ENCODE data around the gene BMS1.
"Not testable (repeated sequence)": the region's sequence is repeated elsewhere in the genome, so short reads cannot be mapped to it uniquely, and the experiment has no call there.

The BMS1 gene

GRCh38 chr10:42782446-42783180 is at the start of gene BMS1:
TSS of gene BMS1 (plus strand) at chr10:42782795. CDS start at chr10:42784395, 1,600 bp downstream.
- DNase-seq, result peak; percentile 69 to 81 (median 70)

- no peak for DNase-seq
Measured at GRCh38 chr10:42734536-42734935, 48.1 kb upstream of the BMS1 start.

GRCh38 chr10:42738679-42739078 is 43.9 kb upstream of the BMS1 start:
- DNase-seq, result no peak

GRCh38 chr10:42741536-42741935 is 41.1 kb upstream of the BMS1 start:
- DNase-seq, result not testable (repeated sequence)

- DNase-seq, result no peak
Measured at GRCh38 chr10:42743697-42744096, 38.9 kb upstream of the BMS1 start.

- no peak for DNase-seq
Measured at GRCh38 chr10:42744134-42744701, 38.4 kb upstream of the BMS1 start.

- peak; percentile 15 to 61 (median 39) for DNase-seq
Measured at GRCh38 chr10:42753126-42753506, 29.5 kb upstream of the BMS1 start.

GRCh38 chr10:42753507-42754154 is 29.0 kb upstream of the BMS1 start:
- DNase-seq, result no peak

- no peak for DNase-seq
Measured at GRCh38 chr10:42754155-42755027, 28.2 kb upstream of the BMS1 start.

- no peak for DNase-seq
Measured at GRCh38 chr10:42755028-42755451, 27.6 kb upstream of the BMS1 start.

GRCh38 chr10:42755556-42756093 is 27.0 kb upstream of the BMS1 start:
- DNase-seq, result no peak

GRCh38 chr10:42767906-42768305 is 14.7 kb upstream of the BMS1 start:
- DNase-seq, result no peak

GRCh38 chr10:42768581-42769152 is 13.9 kb upstream of the BMS1 start:
- DNase-seq, result no peak

- DNase-seq, result no peak
Measured at GRCh38 chr10:42769173-42769572, 13.4 kb upstream of the BMS1 start.

- no peak for DNase-seq
Measured at GRCh38 chr10:42769673-42770072, 12.9 kb upstream of the BMS1 start.

GRCh38 chr10:42776681-42777080 is 5.9 kb upstream of the BMS1 start:
- no peak for DNase-seq

- no peak for DNase-seq
Measured at GRCh38 chr10:42780456-42780855, 2.1 kb upstream of the BMS1 start.

- DNase-seq, result no peak
Measured at GRCh38 chr10:42781893-42782445, 626 bp upstream of the BMS1 start.

GRCh38 chr10:42783181-42783549 is 570 bp downstream of the BMS1 start:
- no peak for DNase-seq

GRCh38 chr10:42785759-42786158 is 3.2 kb downstream of the BMS1 start:
- DNase-seq, result no peak

GRCh38 chr10:42790835-42791234 is 8.2 kb downstream of the BMS1 start:
- DNase-seq, result no peak

- no peak for DNase-seq
Measured at GRCh38 chr10:42795701-42796100, 13.1 kb downstream of the BMS1 start.
